ENCODE results near the gene IFNAR2. TPM values are rescaled to one million over a fixed set of nuclear protein-coding genes. Genes with fewer than 3 reads are reported as not detected.

Gene IFNAR2
- total RNA-seq, 1 donor from 2014 or later: 21.3 TPM

GRCh38 chr21:33234635-33235520 is 5.1 kb downstream of the IFNAR2 start:
- Mint-ChIP-seq H3K27me3 (ENCODE audit: unreplicated experiment) (peaks cover 5% of the 10 kb centered on the region), H3K36me3 (ENCODE audit: low read depth, unreplicated experiment) (peaks cover 35% of the 10 kb centered on the region), H3K4me1 (ENCODE audit: unreplicated experiment) (peaks cover 33% of the 10 kb centered on the region), H3K27ac (ENCODE audit: unreplicated experiment) (no peak overlapping the region), H3K4me3 (ENCODE audit: unreplicated experiment) (no peak overlapping the region), H3K9me3 (ENCODE audit: unreplicated experiment) (no peaks in the 10 kb centered on the region)
- no peak for TF ChIP-seq CTCF (IDR thresholded peaks at IDR 0.05; ENCODE audit: unreplicated experiment)
- DNase-seq (ENCODE audit: low spot score): no peak

GRCh38 chr21:33236013-33236686 is 6.4 kb downstream of the IFNAR2 start:
- Mint-ChIP-seq H3K27ac (ENCODE audit: unreplicated experiment) (no peak overlapping the region), H3K9me3 (ENCODE audit: unreplicated experiment) (no peaks in the 10 kb centered on the region), H3K4me3 (ENCODE audit: unreplicated experiment) (peak overlapping the region; percentile 11), H3K4me1 (ENCODE audit: unreplicated experiment) (peaks cover 30% of the 10 kb centered on the region), H3K36me3 (ENCODE audit: low read depth, unreplicated experiment) (peaks cover 38% of the 10 kb centered on the region), H3K27me3 (ENCODE audit: unreplicated experiment) (peaks cover 5% of the 10 kb centered on the region)
- no peak for DNase-seq (ENCODE audit: low spot score)
- no peak for TF ChIP-seq CTCF (IDR thresholded peaks at IDR 0.05; ENCODE audit: unreplicated experiment)

GRCh38 chr21:33236766-33237165 is 7.0 kb downstream of the IFNAR2 start:
- Mint-ChIP-seq H3K4me1 (ENCODE audit: unreplicated experiment) (peaks cover 26% of the 10 kb centered on the region), H3K9me3 (ENCODE audit: unreplicated experiment) (no peaks in the 10 kb centered on the region), H3K27me3 (ENCODE audit: unreplicated experiment) (peaks cover 5% of the 10 kb centered on the region), H3K27ac (ENCODE audit: unreplicated experiment) (no peak overlapping the region), H3K36me3 (ENCODE audit: low read depth, unreplicated experiment) (peaks cover 38% of the 10 kb centered on the region), H3K4me3 (ENCODE audit: unreplicated experiment) (peak overlapping the region; percentile 11)
- no peak for DNase-seq (ENCODE audit: low spot score)
- no peak for TF ChIP-seq CTCF (IDR thresholded peaks at IDR 0.05; ENCODE audit: unreplicated experiment)

GRCh38 chr21:33237486-33237885 is 7.7 kb downstream of the IFNAR2 start:
- Mint-ChIP-seq H3K4me1 (ENCODE audit: unreplicated experiment) (peaks cover 20% of the 10 kb centered on the region), H3K27me3 (ENCODE audit: unreplicated experiment) (peaks cover 5% of the 10 kb centered on the region), H3K9me3 (ENCODE audit: unreplicated experiment) (no peaks in the 10 kb centered on the region), H3K36me3 (ENCODE audit: low read depth, unreplicated experiment) (peaks cover 42% of the 10 kb centered on the region), H3K27ac (ENCODE audit: unreplicated experiment) (no peak overlapping the region), H3K4me3 (ENCODE audit: unreplicated experiment) (peak overlapping the region; percentile 31)
- DNase-seq (ENCODE audit: low spot score): no peak
- no peak for TF ChIP-seq CTCF (IDR thresholded peaks at IDR 0.05; ENCODE audit: unreplicated experiment)

GRCh38 chr21:33238146-33238545 is 8.4 kb downstream of the IFNAR2 start:
- no peak overlapping the region for H3K27ac Mint-ChIP-seq (ENCODE audit: unreplicated experiment)
- peaks cover 5% of the 10 kb centered on the region for H3K27me3 Mint-ChIP-seq (ENCODE audit: unreplicated experiment)
- DNase-seq (ENCODE audit: low spot score): no peak
- H3K4me1 Mint-ChIP-seq (ENCODE audit: unreplicated experiment): peaks cover 14% of the 10 kb centered on the region
- no peaks in the 10 kb centered on the region for H3K9me3 Mint-ChIP-seq (ENCODE audit: unreplicated experiment)
- TF ChIP-seq CTCF (IDR thresholded peaks at IDR 0.05; ENCODE audit: unreplicated experiment): no peak
- H3K36me3 Mint-ChIP-seq (ENCODE audit: low read depth, unreplicated experiment): peaks cover 42% of the 10 kb centered on the region
- peak overlapping the region; percentile 37 for H3K4me3 Mint-ChIP-seq (ENCODE audit: unreplicated experiment)
